KOPT-K1 (cell line): ENCODE measurements around the gene METTL8.
"Not testable (repeated sequence)": the region's sequence is repeated elsewhere in the genome, so short reads cannot be mapped to it uniquely, and the experiment has no call there.

Experiments
- H3K27ac ChIP-seq: fragments of 200-600 bp; sonication (generic); 2 replicates; pipeline ENCODE4 v1.5.1; 2016; ENCODE audit warnings: antibody characterized with exemption, mild to moderate bottlenecking, low read depth, low read length; ENCODE audit not compliant: poor library complexity, severe bottlenecking
- H3K36me3 ChIP-seq: fragments of 200-600 bp; sonication (generic); 2 replicates; pipeline ENCODE4 v1.5.1; 2017; ENCODE audit warnings: antibody characterized with exemption, mild to moderate bottlenecking, low read length, moderate library complexity; ENCODE audit not compliant: insufficient read depth
- H3K9me3 ChIP-seq: fragments of 200-600 bp; sonication (generic); 2 replicates; pipeline ENCODE4 v1.5.1; 2017; ENCODE audit warnings: antibody characterized with exemption, low read length, mild to moderate bottlenecking; ENCODE audit not compliant: insufficient read depth, poor library complexity, severe bottlenecking

The METTL8 gene

GRCh38 chr2:171353746-171354145 lies 80.0 kb downstream of the METTL8 start:
- peaks cover 14% of the 10 kb centered on the region; the same call in 1 of the 2 replicates for H3K36me3 ChIP-seq
- H3K9me3 ChIP-seq: peaks cover 38% of the 10 kb centered on the region
- not testable (repeated sequence) for H3K27ac ChIP-seq

DNA sequence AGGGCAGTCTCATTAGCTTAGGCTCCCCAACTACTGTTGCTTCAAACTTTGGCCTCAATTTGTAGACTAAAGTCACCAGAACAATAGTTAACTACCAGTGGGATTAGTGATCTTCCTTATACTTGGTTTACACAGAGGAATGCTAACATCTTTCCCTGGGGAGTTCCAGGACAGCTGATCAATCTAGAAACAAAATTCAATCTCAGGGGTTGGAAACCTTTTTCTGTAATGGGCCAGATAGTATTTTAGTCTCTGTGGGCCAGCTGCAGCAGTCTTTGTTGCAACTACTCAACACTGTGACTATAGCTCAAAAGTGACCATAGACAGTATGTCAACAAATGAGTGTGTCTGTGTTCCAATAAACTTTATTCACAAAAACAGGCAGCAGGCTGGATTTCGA lies 85.7 kb downstream of the METTL8 start:
- no peaks in the 10 kb centered on the region for H3K36me3 ChIP-seq
- H3K27ac ChIP-seq: no peak overlapping the region
- no peaks in the 10 kb centered on the region for H3K9me3 ChIP-seq

DNA sequence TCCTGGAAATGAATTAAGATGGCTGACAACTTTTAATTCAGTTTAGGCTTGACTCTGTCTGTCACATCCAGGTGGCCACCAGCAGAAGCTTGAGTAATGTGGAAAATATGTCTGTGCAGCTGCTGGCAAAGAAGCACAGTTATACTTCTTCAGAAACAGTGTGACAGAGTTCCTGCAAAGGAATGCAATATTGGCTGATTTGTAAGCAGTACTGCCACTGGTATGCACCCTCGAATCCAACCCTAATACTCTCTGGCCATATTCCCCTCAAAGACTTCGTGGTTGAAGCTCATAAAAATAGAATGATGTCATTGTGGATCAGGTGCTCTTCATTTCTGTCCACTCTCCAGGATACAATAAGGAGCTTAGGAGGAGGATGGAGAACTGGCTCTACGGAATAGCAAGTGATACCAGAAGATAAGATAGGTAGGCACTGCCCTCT lies 86.2 kb downstream of the METTL8 start:
- Histone ChIP-seq H3K36me3 (no peaks in the 10 kb centered on the region), H3K9me3 (no peaks in the 10 kb centered on the region), H3K27ac (no peak overlapping the region)

- no peaks in the 10 kb centered on the region for H3K36me3 ChIP-seq
- H3K9me3 ChIP-seq: no peaks in the 10 kb centered on the region
- H3K27ac ChIP-seq: no peak overlapping the region
Observed at GRCh38 chr2:171346723-171347557, 86.8 kb downstream of the METTL8 start.

- Histone ChIP-seq H3K36me3 (no peaks in the 10 kb centered on the region), H3K27ac (no peak overlapping the region), H3K9me3 (no peaks in the 10 kb centered on the region)
Observed at GRCh38 chr2:171345971-171346722, 87.6 kb downstream of the METTL8 start.

DNA sequence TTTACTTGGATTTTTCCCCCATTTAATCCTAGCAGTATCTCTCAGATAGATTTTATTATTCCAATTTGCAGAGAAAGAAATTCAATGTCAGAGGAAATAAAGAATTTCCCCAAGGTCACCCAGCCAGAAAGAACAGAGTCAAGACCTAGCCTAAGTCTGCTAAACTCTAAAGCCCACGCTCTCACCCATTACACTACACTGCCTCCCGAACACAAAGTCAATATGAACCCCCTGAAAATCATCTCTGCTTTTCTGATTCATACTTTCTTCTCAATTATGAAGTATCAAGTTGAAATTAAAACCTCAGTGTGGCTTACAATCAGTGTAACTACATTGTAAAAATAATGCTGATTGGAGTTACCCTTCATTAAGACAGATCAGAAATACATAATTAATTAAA lies 89.6 kb downstream of the METTL8 start:
- Histone ChIP-seq H3K27ac (no peak overlapping the region), H3K36me3 (no peaks in the 10 kb centered on the region), H3K9me3 (no peaks in the 10 kb centered on the region)

- Histone ChIP-seq H3K27ac (no peak overlapping the region), H3K9me3 (no peaks in the 10 kb centered on the region), H3K36me3 (no peaks in the 10 kb centered on the region)
Observed at GRCh38 chr2:171342067-171342413, 91.8 kb downstream of the METTL8 start.

- H3K9me3 ChIP-seq: no peaks in the 10 kb centered on the region
- no peaks in the 10 kb centered on the region for H3K36me3 ChIP-seq
- no peak overlapping the region for H3K27ac ChIP-seq
Observed at GRCh38 chr2:171341394-171342066, 92.3 kb downstream of the METTL8 start.

- Histone ChIP-seq H3K36me3 (no peaks in the 10 kb centered on the region), H3K9me3 (no peaks in the 10 kb centered on the region), H3K27ac (no peak overlapping the region)
Observed at GRCh38 chr2:171334946-171335345, 98.8 kb downstream of the METTL8 start.

GRCh38 chr2:171334171-171334570 lies 99.6 kb downstream of the METTL8 start:
- no peaks in the 10 kb centered on the region for H3K36me3 ChIP-seq
- H3K9me3 ChIP-seq: no peaks in the 10 kb centered on the region
- no peak overlapping the region for H3K27ac ChIP-seq

DNA sequence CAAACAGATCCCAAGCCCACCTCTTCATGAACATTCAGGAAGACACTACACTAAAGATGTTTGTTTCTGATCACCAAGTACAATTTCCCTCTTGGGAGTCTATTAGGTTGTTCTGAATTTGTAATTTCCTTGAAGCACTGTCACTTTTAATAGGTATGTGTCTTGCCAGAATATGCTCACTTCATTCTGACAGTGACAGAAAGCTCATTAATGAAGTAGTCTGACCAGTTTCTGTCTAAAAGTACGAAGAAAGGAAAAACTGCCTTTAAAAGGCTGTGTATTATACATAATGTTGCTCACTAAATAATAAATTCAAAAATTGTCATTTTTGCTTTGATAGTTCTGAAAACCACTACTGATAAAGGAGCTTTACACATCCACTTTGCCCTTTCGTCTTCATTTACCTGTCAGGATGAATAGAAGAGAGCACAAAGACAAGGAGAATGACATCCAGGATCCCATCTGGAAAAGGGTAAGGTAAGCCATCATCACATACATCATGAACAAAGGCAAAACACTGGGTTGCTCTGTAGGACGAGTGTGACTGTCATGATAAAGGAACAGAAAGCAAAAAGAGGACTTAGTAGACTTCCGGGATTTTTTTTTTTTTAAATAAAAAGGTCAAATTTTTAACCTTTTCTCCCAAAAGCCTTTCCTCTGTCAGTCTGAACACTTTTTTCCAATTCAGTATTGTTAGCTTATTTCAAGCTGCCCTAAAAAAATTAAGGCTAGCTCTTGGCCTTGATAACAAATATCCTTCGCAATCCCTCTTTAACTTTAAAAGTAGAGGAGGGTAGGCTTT lies 103.4 kb downstream of the METTL8 start:
- H3K9me3 ChIP-seq: no peaks in the 10 kb centered on the region
- H3K36me3 ChIP-seq: no peaks in the 10 kb centered on the region
- H3K27ac ChIP-seq: no peak overlapping the region

- Histone ChIP-seq H3K9me3 (no peaks in the 10 kb centered on the region), H3K36me3 (no peaks in the 10 kb centered on the region), H3K27ac (peak overlapping the region; percentile 21)
Observed at GRCh38 chr2:171327043-171327496, 106.7 kb downstream of the METTL8 start.

DNA sequence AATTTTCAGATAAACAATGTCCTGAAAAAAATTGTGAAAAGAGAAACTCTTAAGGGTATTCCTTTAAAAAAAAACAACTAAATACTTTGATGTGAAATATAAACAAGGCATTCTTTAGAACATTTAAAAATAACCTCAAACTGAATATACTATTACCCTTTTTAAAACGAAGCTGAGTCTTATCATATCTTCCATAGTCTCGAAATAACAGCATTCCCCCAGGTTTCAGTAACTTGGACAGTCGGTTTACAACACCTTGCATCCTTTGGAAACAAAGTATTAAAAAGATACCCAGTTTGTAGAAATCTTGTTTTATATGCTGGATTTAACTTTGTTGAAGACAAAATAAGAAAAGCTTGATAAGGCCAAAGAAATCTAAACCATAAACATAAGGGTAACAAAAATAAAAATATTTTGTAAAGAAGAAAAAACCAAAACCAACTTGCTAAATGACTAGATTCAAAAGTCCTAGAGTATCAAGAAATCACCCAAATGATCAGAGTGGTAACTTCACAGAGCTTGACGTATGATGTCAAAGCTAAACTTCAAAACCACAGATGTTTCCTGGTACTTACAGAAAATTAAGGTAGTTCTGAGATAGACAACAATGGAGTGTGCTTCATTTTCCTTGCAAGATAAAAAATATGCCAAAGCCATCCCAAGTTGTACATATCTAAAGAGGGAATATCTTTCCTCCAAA lies 107.8 kb downstream of the METTL8 start:
- Histone ChIP-seq H3K27ac (no peak overlapping the region), H3K9me3 (no peaks in the 10 kb centered on the region), H3K36me3 (no peaks in the 10 kb centered on the region)

DNA sequence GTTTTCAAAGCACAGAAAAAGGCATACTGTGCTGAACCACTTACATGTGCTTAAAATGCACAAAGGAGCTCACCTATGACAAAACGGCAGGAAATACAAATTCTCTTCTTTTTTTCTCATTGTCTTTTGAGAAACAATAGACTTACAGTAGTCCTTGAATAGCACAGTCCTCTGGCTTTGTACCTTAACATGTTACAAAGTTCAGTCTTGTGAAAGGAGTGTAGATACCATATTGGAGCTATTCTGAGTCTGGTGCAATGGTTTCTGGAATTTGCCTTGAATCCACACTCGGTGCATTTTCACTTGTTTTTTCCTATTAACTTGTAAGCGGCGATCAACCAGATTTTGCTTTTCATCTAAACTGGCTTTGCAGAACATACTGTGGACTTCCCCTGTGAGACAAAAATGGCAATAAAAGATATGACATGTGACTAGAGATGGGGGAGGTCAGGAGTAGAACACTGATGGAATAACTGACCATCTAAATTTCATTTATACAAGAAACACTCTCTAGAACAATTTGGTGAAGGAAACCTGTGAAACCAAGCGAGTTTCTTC lies 109.7 kb downstream of the METTL8 start:
- Histone ChIP-seq H3K9me3 (no peaks in the 10 kb centered on the region), H3K36me3 (no peaks in the 10 kb centered on the region), H3K27ac (no peak overlapping the region)
